ENCODE results near the gene PRDX6. TPM values are rescaled to one million over a fixed set of nuclear protein-coding genes. Genes with fewer than 3 reads are reported as not detected.

The PRDX6 gene
- total and polyA plus RNA-seq, 4 donors: 170 to 347 (median 246) TPM

DNA sequence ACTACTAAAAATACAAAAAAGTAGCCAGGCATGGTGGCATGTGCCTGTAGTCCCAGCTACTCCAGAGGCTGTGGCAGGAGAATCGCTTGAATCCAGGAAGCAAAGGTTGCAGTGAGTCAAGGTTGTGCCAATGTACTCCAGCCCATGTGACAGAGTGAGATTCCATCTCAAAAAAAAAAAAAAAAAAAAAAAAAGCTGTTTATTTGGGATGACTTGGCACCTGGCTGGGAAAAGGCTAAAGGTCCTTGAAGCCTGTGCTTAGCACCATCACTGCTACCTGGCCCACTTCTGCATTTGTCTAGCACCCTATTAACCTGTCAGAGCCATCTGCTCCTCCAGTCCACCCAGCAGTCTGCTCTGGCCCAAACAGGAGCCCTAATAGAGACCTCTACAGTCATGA is 25.0 kb downstream of the PRDX6 start:
- H3K36me3 ChIP-seq (ENCODE audit: control insufficient read depth in 4 of 4, insufficient read depth in 4 of 4, low read length in 4 of 4): no peaks in the 10 kb centered on the region
- no peaks in the 10 kb centered on the region for H3K4me1 ChIP-seq (ENCODE audit: control insufficient read depth in 5 of 5, insufficient read depth in 5 of 5, low read length in 5 of 5)
- H3K9ac ChIP-seq (ENCODE audit: insufficient read depth in 1 of 2, low read length in 2 of 2): no peak overlapping the region
- no peak for TF ChIP-seq CTCF (IDR thresholded peaks at IDR 0.05; ENCODE audit: control extremely low read depth, extremely low read depth)
- DNase-seq (no peak), ATAC-seq (ENCODE audit: insufficient read depth, low FRiP score) (no peak)
- no peaks in the 10 kb centered on the region for H3K27me3 ChIP-seq (ENCODE audit: control insufficient read depth in 3 of 3, insufficient read depth in 3 of 3, low read length in 2 of 3)
- no peak overlapping the region for H3K27ac ChIP-seq (ENCODE audit: low read depth in 1 of 2, low read length in 1 of 2)
- H3K4me3 ChIP-seq: no peak overlapping the region
- WGBS, 2 donors: 92 to 99% methylated on average over 1 of the region's 1 CpG
- no peaks in the 10 kb centered on the region for H3K9me3 ChIP-seq (ENCODE audit: control insufficient read depth in 4 of 4, insufficient read depth in 3 of 4, low read length in 3 of 4)

DNA sequence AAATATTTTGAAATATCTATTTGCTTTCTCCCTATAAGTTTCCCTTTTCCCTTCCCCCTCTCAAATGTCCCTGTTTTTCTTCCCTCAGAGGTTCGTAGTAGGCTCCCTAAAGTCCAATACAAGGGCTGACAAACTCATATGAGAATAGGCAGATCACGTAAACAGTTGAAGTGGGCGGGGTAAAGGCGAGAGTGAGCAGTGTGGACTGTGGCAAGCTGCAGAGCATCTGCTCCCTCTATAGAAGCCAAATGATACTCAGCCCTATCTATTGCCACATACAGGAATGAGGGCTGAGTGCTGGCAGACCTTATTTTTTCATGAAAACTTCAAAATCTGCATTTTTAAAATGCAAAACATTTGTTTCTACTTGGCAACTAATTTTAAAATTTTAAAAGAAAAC is 26.3 kb downstream of the PRDX6 start:
- DNase-seq: peak in 2 of 3 donors; percentile 39 to 66
- no peak overlapping the region for H3K4me3 ChIP-seq
- ATAC-seq (ENCODE audit: insufficient read depth, low FRiP score): no peak
- no peak for TF ChIP-seq CTCF (IDR thresholded peaks at IDR 0.05; ENCODE audit: control extremely low read depth, extremely low read depth)
- WGBS, 2 donors: 54 to 70% methylated on average over 4 of the region's 4 CpGs
- no peaks in the 10 kb centered on the region for H3K36me3 ChIP-seq (ENCODE audit: control insufficient read depth in 4 of 4, insufficient read depth in 4 of 4, low read length in 4 of 4)
- no peak overlapping the region for H3K27ac ChIP-seq (ENCODE audit: low read depth in 1 of 2, low read length in 1 of 2)
- no peaks in the 10 kb centered on the region for H3K27me3 ChIP-seq (ENCODE audit: control insufficient read depth in 3 of 3, insufficient read depth in 3 of 3, low read length in 2 of 3)
- H3K9ac ChIP-seq (ENCODE audit: insufficient read depth in 1 of 2, low read length in 2 of 2): no peak overlapping the region
- peaks cover 0 to 4% (median 0%) of the 10 kb centered on the region in 5 donors for H3K4me1 ChIP-seq (ENCODE audit: control insufficient read depth in 5 of 5, insufficient read depth in 5 of 5, low read length in 5 of 5)
- no peaks in the 10 kb centered on the region for H3K9me3 ChIP-seq (ENCODE audit: control insufficient read depth in 4 of 4, insufficient read depth in 3 of 4, low read length in 3 of 4)

DNA sequence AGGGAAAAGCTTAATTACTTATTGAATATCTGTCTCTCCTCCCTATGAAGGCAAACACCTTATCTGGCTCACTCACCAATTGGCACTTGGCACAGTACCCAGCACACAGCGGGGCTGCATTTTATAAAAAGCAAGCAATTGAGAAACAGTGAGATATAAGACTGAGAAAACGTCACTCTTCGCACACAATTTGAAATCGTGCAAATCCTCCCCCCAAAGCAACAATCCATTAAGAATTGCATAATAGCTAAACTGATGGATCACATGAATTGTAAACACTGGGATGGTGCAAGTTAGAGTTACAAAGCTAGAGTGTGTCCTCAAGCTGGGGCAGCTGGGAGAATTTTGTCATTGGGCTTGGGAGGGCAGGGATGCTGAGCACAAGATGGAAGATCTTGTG is 27.1 kb downstream of the PRDX6 start:
- H3K4me3 ChIP-seq: no peak overlapping the region
- no peak overlapping the region for H3K9ac ChIP-seq (ENCODE audit: insufficient read depth in 1 of 2, low read length in 2 of 2)
- 79 to 90% methylated on average over 4 of the region's 4 CpGs for WGBS, 2 donors
- ATAC-seq (ENCODE audit: insufficient read depth, low FRiP score) (no peak), DNase-seq (peak in 1 of 3 donors; percentile 47)
- no peak for TF ChIP-seq CTCF (IDR thresholded peaks at IDR 0.05; ENCODE audit: control extremely low read depth, extremely low read depth)
- no peaks in the 10 kb centered on the region for H3K36me3 ChIP-seq (ENCODE audit: control insufficient read depth in 4 of 4, insufficient read depth in 4 of 4, low read length in 4 of 4)
- H3K27me3 ChIP-seq (ENCODE audit: control insufficient read depth in 3 of 3, insufficient read depth in 3 of 3, low read length in 2 of 3): no peaks in the 10 kb centered on the region
- peaks cover 0 to 4% (median 0%) of the 10 kb centered on the region in 5 donors for H3K4me1 ChIP-seq (ENCODE audit: control insufficient read depth in 5 of 5, insufficient read depth in 5 of 5, low read length in 5 of 5)
- no peaks in the 10 kb centered on the region for H3K9me3 ChIP-seq (ENCODE audit: control insufficient read depth in 4 of 4, insufficient read depth in 3 of 4, low read length in 3 of 4)
- peak overlapping the region in 1 of 2 donors; percentile 78 for H3K27ac ChIP-seq (ENCODE audit: low read depth in 1 of 2, low read length in 1 of 2)

DNA sequence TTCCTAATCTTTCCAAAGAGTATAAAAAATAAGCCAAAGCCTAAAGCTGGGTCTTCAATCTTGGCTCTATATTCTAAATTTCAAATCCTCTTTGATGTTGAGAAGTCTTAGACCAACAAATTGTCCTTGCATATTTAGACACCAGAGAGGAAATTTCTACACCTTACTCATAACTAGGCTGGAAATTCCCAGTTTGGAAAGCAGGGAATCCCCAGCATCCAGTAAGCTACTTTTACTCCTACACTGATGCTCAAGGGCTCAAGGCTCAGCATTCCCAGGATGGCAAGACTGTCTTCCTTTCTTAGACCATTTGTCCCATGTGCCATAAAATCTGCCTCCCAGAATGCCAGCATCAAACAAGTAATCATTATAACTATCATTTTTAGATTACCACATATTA is 28.3 kb downstream of the PRDX6 start:
- DNase-seq: no peak
- no peak overlapping the region for H3K27ac ChIP-seq (ENCODE audit: low read depth in 1 of 2, low read length in 1 of 2)
- no peak for ATAC-seq (ENCODE audit: insufficient read depth, low FRiP score)
- H3K4me1 ChIP-seq (ENCODE audit: control insufficient read depth in 5 of 5, insufficient read depth in 5 of 5, low read length in 5 of 5): peaks cover 0 to 4% (median 0%) of the 10 kb centered on the region in 5 donors
- no peak overlapping the region for H3K4me3 ChIP-seq
- TF ChIP-seq CTCF (IDR thresholded peaks at IDR 0.05; ENCODE audit: control extremely low read depth, extremely low read depth): no peak
- H3K27me3 ChIP-seq (ENCODE audit: control insufficient read depth in 3 of 3, insufficient read depth in 3 of 3, low read length in 2 of 3): no peaks in the 10 kb centered on the region
- no peaks in the 10 kb centered on the region for H3K9me3 ChIP-seq (ENCODE audit: control insufficient read depth in 4 of 4, insufficient read depth in 3 of 4, low read length in 3 of 4)
- no peaks in the 10 kb centered on the region for H3K36me3 ChIP-seq (ENCODE audit: control insufficient read depth in 4 of 4, insufficient read depth in 4 of 4, low read length in 4 of 4)
- H3K9ac ChIP-seq (ENCODE audit: insufficient read depth in 1 of 2, low read length in 2 of 2): no peak overlapping the region
